Activated CD8-positive, alpha-beta memory T cell treated with anti-CD3 and anti-CD28 coated beads, Interleukin-2, amount 10 ng/mL, durations not matched to agents 7 days and 5 days (primary cell): ENCODE results near the gene MYL9. TPM values are rescaled to one million over a fixed set of nuclear protein-coding genes. Genes with fewer than 3 reads are reported as not detected.
"Not testable (repeated sequence)": the region's sequence is repeated elsewhere in the genome, so short reads cannot be mapped to it uniquely, and the experiment has no call there.

Source experiments
- ATAC-seq: fragments of 150-1000 bp; cut with Tn5 transposase; one replicate; pipeline ENCODE4 v1.10.0; 2021; ENCODE audit warnings: moderate library complexity
- CTCF ChIA-PET: fragments of 350-600 bp; sonication (Branson Sonifier 250); formaldehyde crosslinking; loops from one replicate; lab custom pipeline; 2021; ENCODE audit warnings: antibody characterized with exemption; lab: Charles Lee
- DNase-seq: peaks from one replicate; pipeline ENCODE4 v3.0.0-alpha.2; 2020
- H3K27ac Mint-ChIP-seq: one replicate; pipeline ENCODE4 v1.8.0; 2021; ENCODE audit warnings: mild to moderate bottlenecking, mixed read lengths
- H3K27me3 Mint-ChIP-seq: one replicate; pipeline ENCODE4 v1.8.0; 2021; ENCODE audit warnings: mixed read lengths
- H3K36me3 Mint-ChIP-seq: one replicate; pipeline ENCODE4 v1.8.0; 2021; ENCODE audit warnings: mild to moderate bottlenecking, mixed read lengths
- H3K4me1 Mint-ChIP-seq: one replicate; pipeline ENCODE4 v1.8.0; 2021; ENCODE audit warnings: mixed read lengths
- H3K4me3 Mint-ChIP-seq: one replicate; pipeline ENCODE4 v1.8.0; 2021; ENCODE audit warnings: mild to moderate bottlenecking, moderate library complexity, mixed read lengths
- H3K9me3 Mint-ChIP-seq: one replicate; pipeline ENCODE4 v1.8.0; 2022; ENCODE audit warnings: low read depth, mixed read lengths
- total RNA-seq, 2 experiments: library from RNA; stranded (reverse); gene quantifications; one replicate each; pipeline ENCODE4 v1.2.3, GENCODE V29; 2021

Gene MYL9
- total RNA-seq, 2 experiments from 2014 or later: 0.59 to 0.96 TPM

- peaks cover 6% of the 10 kb centered on the region for H3K4me1 Mint-ChIP-seq
- H3K36me3 Mint-ChIP-seq: no peaks in the 10 kb centered on the region
- no peak for DNase-seq
- no peaks in the 10 kb centered on the region for H3K27me3 Mint-ChIP-seq
- peak; percentile 70 for ATAC-seq
- no peak overlapping the region for H3K4me3 Mint-ChIP-seq
- CTCF ChIA-PET: interaction anchor here (0.6 to 2.2 kb wide), 11 partner anchors 11 to 304 kb away, joined by 3 to 20 read pairs (median 5); partner anchors contain the start of gene RAB5IF
- H3K9me3 Mint-ChIP-seq: no peaks in the 10 kb centered on the region
- H3K27ac Mint-ChIP-seq: no peak overlapping the region
Observed at GRCh38 chr20:36506253-36506652, 35.1 kb upstream of the MYL9 start.

- H3K4me3 Mint-ChIP-seq: no peak overlapping the region
- DNase-seq (no peak), ATAC-seq (no peak)
- H3K27me3 Mint-ChIP-seq: no peaks in the 10 kb centered on the region
- CTCF ChIA-PET: no interaction called here
- H3K27ac Mint-ChIP-seq: no peak overlapping the region
- H3K4me1 Mint-ChIP-seq: peaks cover 6% of the 10 kb centered on the region
- peaks cover 4% of the 10 kb centered on the region for H3K36me3 Mint-ChIP-seq
- no peaks in the 10 kb centered on the region for H3K9me3 Mint-ChIP-seq
Observed at GRCh38 chr20:36507746-36508145, 33.6 kb upstream of the MYL9 start.

GRCh38 chr20:36519012-36519719 lies 22.2 kb upstream of the MYL9 start:
- DNase-seq (no peak), ATAC-seq (peak; percentile 60)
- Mint-ChIP-seq H3K27me3 (no peaks in the 10 kb centered on the region), H3K4me3 (no peak overlapping the region), H3K36me3 (peaks cover 1% of the 10 kb centered on the region), H3K4me1 (peaks cover 17% of the 10 kb centered on the region), H3K9me3 (no peaks in the 10 kb centered on the region), H3K27ac (peak overlapping the region; percentile 41)
- CTCF ChIA-PET: interaction anchor here (1.6 kb wide), 1 partner anchor 26 kb away, joined by 3 read pairs; no protein-coding TSS in a partner anchor

DNA sequence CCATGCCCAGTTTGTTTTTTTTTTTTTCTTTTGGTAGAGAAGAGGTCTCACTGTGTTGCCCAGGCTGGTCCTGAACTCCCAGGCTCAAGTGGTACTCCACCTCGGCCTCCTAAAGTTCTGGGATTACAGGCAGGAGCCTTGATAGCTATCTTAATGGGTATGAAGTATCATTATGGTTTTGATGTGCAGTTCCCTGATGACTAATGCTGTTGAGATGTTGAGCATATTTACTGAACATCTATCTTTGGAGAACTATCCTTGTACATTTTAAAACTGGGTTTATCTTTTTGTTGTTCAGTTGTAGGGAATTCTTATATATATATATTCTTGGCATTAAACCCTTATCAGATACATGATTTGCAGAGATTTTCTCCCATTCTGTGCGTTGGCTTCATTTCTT lies 21.4 kb upstream of the MYL9 start:
- CTCF ChIA-PET: no interaction called here
- peak; percentile 16 for ATAC-seq

DNA sequence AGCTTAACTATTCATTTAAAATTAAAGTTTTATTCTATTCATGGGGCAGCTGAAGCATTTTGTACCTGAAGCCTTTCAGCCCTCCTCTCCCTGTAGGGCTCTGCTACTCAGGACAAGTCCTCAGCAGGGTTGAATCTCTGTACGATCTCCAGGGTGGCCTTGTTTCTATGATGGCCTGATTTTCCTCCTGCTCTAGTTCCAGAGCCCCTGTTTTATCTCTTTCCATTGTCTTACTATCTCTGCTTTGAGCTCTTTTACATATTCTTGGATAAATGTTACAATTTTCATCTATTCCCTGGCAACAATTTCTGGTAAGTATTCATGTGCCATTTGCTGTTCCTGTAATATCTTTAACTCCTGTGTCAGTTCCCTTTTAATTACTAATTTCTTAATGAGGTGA lies 19.8 kb upstream of the MYL9 start:
- no peak overlapping the region for H3K4me3 Mint-ChIP-seq
- peaks cover 17% of the 10 kb centered on the region for H3K4me1 Mint-ChIP-seq
- CTCF ChIA-PET: interaction anchor here (1.5 kb wide), 1 partner anchor 15 kb away, joined by 3 read pairs; no protein-coding TSS in a partner anchor
- no peak overlapping the region for H3K27ac Mint-ChIP-seq
- DNase-seq (no peak), ATAC-seq (no peak)
- H3K9me3 Mint-ChIP-seq: no peaks in the 10 kb centered on the region
- H3K36me3 Mint-ChIP-seq: peaks cover 1% of the 10 kb centered on the region
- no peaks in the 10 kb centered on the region for H3K27me3 Mint-ChIP-seq

More for the DNA sequence above, 21.4 kb upstream of the MYL9 start:
- no peak for DNase-seq
- Mint-ChIP-seq H3K27ac (peak overlapping the region; percentile 10), H3K36me3 (peaks cover 1% of the 10 kb centered on the region), H3K4me1 (peaks cover 17% of the 10 kb centered on the region), H3K4me3 (no peak overlapping the region), H3K9me3 (no peaks in the 10 kb centered on the region), H3K27me3 (no peaks in the 10 kb centered on the region)

DNA sequence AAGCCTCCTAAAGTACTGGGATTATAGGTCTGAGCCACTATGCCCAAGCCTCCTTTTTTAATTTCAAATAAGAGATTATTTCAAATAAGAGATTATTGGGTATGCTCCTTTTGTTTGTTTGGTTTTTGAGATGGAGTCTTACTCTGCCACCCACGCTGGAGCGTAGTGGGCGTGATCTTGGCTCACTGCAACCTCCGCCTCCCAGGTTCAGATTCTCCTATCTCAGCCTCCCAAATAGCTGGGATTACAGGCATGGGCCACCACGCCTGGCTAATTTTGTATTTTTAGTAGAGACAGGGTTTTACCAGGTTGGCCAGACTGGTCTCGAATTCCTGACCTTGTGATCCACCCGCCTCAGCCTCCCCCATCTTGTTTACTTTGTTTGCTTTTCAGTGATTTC lies 18.9 kb upstream of the MYL9 start:
- not testable (repeated sequence) for H3K27ac Mint-ChIP-seq, H3K36me3 Mint-ChIP-seq, H3K9me3 Mint-ChIP-seq, DNase-seq, ATAC-seq, H3K27me3 Mint-ChIP-seq, H3K4me3 Mint-ChIP-seq
- CTCF ChIA-PET: interaction anchor here (1.5 kb wide), 1 partner anchor 16 kb away, joined by 3 read pairs; no protein-coding TSS in a partner anchor
- H3K4me1 Mint-ChIP-seq: peaks cover 17% of the 10 kb centered on the region

GRCh38 chr20:36523341-36523740 lies 18.0 kb upstream of the MYL9 start:
- Mint-ChIP-seq H3K36me3 (peaks cover under 1% of the 10 kb centered on the region), H3K27me3 (no peaks in the 10 kb centered on the region), H3K9me3 (no peaks in the 10 kb centered on the region), H3K4me1 (peaks cover 16% of the 10 kb centered on the region), H3K27ac (no peak overlapping the region), H3K4me3 (no peak overlapping the region)
- ATAC-seq: no peak
- CTCF ChIA-PET: no interaction called here
- DNase-seq: no peak

GRCh38 chr20:36525620-36526365 lies 15.5 kb upstream of the MYL9 start:
- no peaks in the 10 kb centered on the region for H3K9me3 Mint-ChIP-seq
- H3K4me3 Mint-ChIP-seq: no peak overlapping the region
- no peaks in the 10 kb centered on the region for H3K4me1 Mint-ChIP-seq
- CTCF ChIA-PET: no interaction called here
- H3K27ac Mint-ChIP-seq: no peak overlapping the region
- no peaks in the 10 kb centered on the region for H3K27me3 Mint-ChIP-seq
- no peak for DNase-seq
- ATAC-seq: no peak
- H3K36me3 Mint-ChIP-seq: no peaks in the 10 kb centered on the region

GRCh38 chr20:36526521-36527011 lies 14.8 kb upstream of the MYL9 start:
- ATAC-seq (no peak), DNase-seq (no peak)
- Mint-ChIP-seq H3K36me3 (no peaks in the 10 kb centered on the region), H3K27ac (no peak overlapping the region), H3K4me1 (no peaks in the 10 kb centered on the region), H3K4me3 (no peak overlapping the region), H3K9me3 (no peaks in the 10 kb centered on the region), H3K27me3 (no peaks in the 10 kb centered on the region)
- CTCF ChIA-PET: no interaction called here

DNA sequence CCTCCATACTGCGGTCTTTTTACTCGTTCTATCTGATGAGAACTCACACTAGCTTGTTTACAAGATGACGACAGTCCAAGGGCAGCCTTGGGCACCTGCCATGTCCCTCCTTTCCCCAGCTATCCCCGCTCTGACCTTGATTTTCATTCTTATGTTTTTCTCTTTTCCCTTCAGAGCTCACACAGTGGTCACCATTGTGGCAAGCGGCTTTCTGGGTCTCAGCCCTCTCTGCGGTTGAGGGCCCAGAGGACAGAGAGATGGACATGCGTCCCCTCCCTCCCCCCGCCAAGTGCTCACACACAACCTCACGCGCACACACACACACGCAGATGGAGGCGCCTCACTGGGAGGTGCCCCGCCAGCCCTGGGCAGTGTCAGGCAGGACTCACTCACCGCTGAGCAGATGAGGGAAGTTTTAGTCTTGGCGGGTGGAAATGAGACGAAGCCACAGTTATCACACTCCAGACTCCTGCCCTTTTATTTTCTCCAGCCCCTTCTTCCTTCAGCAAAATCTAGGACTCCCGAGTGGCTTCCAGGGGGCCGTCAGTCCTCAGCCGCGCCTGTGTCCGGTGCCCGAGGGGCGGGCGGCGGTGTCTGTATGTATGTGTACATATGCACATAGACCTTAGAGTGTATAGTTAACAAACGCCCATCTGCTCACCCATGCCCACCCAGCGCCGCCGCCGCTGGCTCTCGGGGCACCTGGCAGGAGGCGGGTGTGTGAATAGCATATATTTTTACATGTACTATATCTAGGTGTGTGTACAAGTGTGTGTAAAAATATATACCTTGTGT lies 13.8 kb upstream of the MYL9 start:
- CTCF ChIA-PET: no interaction called here
- DNase-seq (no peak), ATAC-seq (no peak)
- Mint-ChIP-seq H3K4me1 (no peaks in the 10 kb centered on the region), H3K27ac (no peak overlapping the region), H3K36me3 (no peaks in the 10 kb centered on the region), H3K27me3 (no peaks in the 10 kb centered on the region), H3K9me3 (no peaks in the 10 kb centered on the region), H3K4me3 (no peak overlapping the region)

DNA sequence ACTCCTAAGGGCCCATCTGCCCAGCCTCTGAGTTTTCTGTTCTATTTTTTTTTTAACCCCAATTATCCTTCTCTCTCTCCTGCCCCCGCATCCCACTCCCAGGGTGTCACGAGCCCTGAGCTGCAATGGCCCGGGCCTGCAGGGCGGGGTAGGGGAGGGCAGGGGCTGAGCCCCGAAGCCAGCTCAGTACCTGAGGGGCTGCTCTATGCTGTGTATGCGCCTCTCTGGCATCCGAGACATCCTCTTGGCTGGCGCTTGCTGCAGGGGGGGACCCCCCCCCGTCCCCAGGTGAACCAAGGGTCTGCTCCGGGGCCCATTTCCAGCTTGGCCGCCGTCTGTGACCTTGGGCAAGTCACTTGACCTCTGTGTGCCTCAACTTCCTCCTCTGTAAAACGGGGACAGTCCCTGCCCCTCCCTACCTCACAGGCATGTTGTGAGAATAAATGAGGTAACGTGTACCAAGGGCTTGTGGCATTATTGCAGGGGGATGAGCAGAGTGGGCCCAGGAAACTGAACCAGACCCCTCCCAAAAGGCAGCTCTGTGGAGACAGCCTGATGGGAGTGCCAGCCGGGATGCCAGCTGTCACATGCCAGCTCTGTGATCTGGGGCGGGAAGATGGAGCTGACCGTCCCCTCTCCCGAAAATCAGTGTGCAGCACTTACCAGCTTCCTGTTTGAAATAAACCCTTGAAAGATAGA lies 13.0 kb upstream of the MYL9 start:
- ATAC-seq: no peak
- CTCF ChIA-PET: interaction anchor here (1.2 kb wide), 1 partner anchor 506 kb away, joined by 3 read pairs; no protein-coding TSS in a partner anchor
- no peak for DNase-seq
- no peaks in the 10 kb centered on the region for H3K4me1 Mint-ChIP-seq
- no peaks in the 10 kb centered on the region for H3K36me3 Mint-ChIP-seq
- H3K9me3 Mint-ChIP-seq: no peaks in the 10 kb centered on the region
- no peak overlapping the region for H3K27ac Mint-ChIP-seq
- H3K4me3 Mint-ChIP-seq: no peak overlapping the region
- H3K27me3 Mint-ChIP-seq: no peaks in the 10 kb centered on the region

DNA sequence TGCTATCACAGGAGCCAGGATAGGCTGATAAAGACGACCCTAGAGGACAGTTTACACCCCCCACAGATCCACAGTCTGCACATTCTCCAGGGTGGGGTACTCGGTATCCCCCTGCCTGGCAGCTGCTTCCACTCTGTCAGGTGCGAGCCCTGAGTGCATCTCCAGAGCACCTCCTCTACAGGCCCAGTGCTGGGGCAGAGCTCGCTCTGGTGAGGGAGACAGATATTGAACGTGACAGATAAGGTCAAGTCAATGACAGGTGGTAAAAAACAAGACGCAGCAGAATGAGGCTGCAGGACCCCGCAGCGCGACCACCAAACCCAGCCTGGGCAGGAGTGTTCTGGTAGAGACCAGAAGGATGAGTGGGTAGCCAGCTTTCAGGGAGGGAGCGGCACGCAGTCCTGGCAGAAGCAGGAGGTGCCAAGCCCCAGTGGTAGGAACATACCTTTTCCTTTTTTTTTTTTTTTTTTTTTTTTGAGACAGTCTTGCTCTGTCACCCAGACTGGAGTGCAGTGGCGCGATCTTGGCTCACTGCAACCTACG lies 12.4 kb upstream of the MYL9 start:
- Mint-ChIP-seq H3K36me3 (no peaks in the 10 kb centered on the region), H3K4me1 (no peaks in the 10 kb centered on the region), H3K4me3 (no peak overlapping the region), H3K27me3 (no peaks in the 10 kb centered on the region), H3K9me3 (no peaks in the 10 kb centered on the region), H3K27ac (no peak overlapping the region)
- CTCF ChIA-PET: interaction anchor here (1.2 kb wide), 1 partner anchor 505 kb away, joined by 3 read pairs; no protein-coding TSS in a partner anchor
- ATAC-seq: no peak
- no peak for DNase-seq
